ENCODE results near the gene BSND.

BSND gene

GRCh38 chr1:54990916-54991315, 7.8 kb upstream of the BSND start:
- no peak for DNase-seq

- no peak for DNase-seq
Measured at GRCh38 chr1:54991939-54992338, 6.8 kb upstream of the BSND start.

DNA sequence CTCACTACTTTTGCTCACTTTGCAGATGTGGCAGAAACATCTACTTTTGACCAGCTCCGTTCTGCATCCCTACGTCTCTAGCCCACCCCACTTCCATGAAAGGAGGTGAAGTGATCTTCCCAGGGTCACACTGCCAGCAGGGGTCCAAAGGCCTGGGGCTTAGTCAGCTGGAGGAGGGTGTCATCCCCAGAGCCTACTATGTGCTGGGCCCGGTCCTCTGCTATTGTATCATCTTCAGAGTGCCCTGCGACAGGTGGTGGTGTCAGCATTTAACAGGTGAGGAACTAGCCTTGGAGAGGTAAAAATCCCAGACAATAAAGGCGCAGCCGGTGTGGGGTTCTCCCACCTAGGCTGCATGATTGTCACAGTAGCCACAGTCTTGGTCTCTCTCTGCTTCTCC, 5.6 kb upstream of the BSND start:
- no peak for DNase-seq

DNA sequence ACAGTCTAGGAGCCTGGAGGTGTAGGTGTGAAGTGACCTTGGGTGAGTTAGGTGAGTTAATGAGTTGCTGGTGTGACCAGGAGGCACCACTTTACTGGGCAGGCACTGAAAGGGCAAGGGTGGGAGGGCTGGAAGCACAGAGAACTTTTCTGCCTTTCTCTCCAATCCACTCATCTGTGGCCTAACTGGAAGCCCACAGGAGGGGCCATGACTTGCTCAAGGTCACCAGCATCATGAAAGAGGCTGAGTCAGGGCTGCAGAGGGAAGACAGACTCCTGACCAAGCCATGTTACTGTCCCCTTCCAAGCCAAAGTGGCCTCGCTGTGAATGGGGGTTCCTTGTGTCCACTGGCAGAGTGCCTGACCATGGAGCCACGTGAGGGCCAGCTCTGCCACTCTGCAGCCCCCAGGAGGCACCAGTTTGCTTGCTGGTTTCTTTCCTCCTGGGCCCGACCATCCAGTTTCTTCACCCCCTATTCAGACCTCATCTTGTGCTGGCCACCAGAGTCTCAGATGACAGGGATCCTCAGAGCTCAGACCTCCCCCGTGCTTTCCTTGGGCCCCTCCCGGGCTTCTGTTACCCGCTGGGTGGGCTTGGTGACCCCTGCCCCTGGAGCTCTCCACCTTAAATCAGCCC, 4.3 kb upstream of the BSND start:
- DNase-seq = no peak

- no peak for DNase-seq
Measured at GRCh38 chr1:54995013-54995760, 3.5 kb upstream of the BSND start.

- no peak for DNase-seq
Measured at GRCh38 chr1:54995835-54996234, 2.9 kb upstream of the BSND start.

GRCh38 chr1:54996359-54996868, 2.3 kb upstream of the BSND start:
- DNase-seq = no peak

DNA sequence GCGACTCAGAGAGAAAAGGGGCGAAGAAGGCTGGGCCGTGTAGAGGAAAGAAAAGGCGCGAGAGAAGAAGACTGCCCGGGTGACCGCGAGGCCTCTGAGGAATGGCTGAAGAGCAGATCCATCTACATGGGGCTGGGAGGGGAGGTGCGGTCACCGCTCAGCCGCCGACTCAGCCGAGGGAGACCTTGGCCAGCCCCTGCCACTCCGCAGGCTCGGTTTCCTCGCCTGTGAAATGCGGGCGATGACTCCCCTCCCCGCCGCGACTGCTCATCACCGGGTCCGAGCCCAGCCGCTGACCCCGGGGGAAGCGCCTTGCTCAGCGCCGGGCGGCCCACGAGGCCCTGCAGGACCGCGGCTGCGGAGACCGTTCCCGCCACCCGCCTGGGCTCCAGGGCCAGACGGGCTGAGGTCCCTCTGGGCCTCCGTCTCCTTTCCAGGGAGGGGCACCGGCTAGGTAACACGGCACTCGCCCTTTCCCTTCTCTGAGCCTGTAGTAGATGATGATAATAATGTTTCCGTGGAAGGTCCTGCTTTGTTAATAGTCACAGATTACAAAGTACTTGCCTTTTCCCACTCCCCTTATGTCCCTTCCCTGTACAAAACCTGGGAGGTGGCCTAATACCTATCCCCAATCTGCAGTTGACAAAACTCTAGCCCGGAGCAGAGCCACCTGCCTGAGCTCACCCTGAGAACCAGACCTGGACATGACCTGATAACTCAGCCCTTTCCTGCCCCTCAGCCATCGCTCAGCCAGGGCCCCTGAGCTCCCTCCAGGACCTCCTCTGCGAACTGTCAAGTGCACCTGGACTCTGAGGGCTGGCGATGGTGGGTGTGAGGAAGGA, 1.6 kb upstream of the BSND start:
- DNase-seq = peak; percentile 37

GRCh38 chr1:54997711-54997986, 1.1 kb upstream of the BSND start:
- DNase-seq = no peak

- DNase-seq = no peak
Measured at GRCh38 chr1:54998100-54998499, 633 bp upstream of the BSND start.

GRCh38 chr1:55000110-55001085, 1.7 kb downstream of the BSND start:
- no peak for DNase-seq

GRCh38 chr1:55001311-55001710, 2.6 kb downstream of the BSND start:
- no peak for DNase-seq

- DNase-seq = no peak
Measured at GRCh38 chr1:55002686-55003085, 4.0 kb downstream of the BSND start.

GRCh38 chr1:55005351-55006140, 6.8 kb downstream of the BSND start:
- no peak for DNase-seq

DNA sequence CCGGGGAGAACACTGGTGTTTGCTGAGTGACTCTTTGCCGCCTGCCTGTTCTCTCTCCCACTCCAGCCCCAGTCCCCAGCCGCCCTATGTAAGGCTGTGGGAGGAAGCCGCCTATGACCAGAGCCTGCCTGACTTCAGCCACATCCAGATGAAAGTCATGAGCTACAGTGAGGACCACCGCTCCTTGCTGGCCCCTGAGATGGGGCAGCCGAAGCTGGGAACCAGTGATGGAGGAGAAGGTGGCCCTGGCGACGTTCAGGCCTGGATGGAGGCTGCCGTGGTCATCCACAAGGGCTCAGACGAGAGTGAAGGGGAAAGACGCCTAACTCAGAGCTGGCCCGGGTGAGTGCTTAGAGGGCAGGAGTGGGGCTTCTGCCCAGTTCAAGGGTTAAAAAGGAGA, 8.2 kb downstream of the BSND start:
- DNase-seq = no peak

GRCh38 chr1:55007625-55008024, 8.9 kb downstream of the BSND start:
- DNase-seq = no peak

GRCh38 chr1:55010194-55010886, 11.6 kb downstream of the BSND start:
- no peak for DNase-seq

DNA sequence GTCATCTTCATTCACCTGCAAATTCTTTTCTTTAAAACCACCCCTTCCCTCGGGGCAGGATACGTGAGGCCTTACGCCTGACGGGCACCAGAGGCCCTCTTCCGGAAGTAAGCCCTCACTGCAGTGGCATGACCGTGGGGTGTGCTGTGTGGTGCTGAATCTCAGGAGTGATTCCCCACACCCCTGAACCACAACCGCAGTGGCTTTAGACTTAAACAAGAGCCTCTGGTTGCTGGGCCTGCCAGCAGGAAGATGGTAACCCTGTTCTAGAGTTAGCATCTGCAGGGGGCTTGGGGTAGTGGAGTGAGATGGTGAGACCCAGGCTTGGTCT, 12.1 kb downstream of the BSND start:
- DNase-seq = no peak

GRCh38 chr1:55012661-55013060, 13.9 kb downstream of the BSND start:
- DNase-seq = no peak

GRCh38 chr1:55015123-55015522, 16.4 kb downstream of the BSND start:
- DNase-seq = no peak
